DOHH2 (cell line): ENCODE results near the gene GPR26.

ENCODE experiments used
- H3F3A ChIP-seq: fragments of 200-600 bp; sonication (generic), shearing (Covaris generic); 2 replicates; pipeline ENCODE4 v1.6.0; 2016; ENCODE audit warnings: antibody characterized with exemption, mild to moderate bottlenecking; ENCODE audit not compliant: control insufficient read depth, insufficient read depth
- H3K27ac ChIP-seq: fragments of 200-600 bp; sonication (generic); 2 replicates; pipeline ENCODE4 v1.5.1; 2014; ENCODE audit warnings: low read depth, mild to moderate bottlenecking, low read length, moderate library complexity
- H3K27me3 ChIP-seq: fragments of 200-600 bp; sonication (generic); 2 replicates; pipeline ENCODE4 v1.6.1; 2014; ENCODE audit warnings: mild to moderate bottlenecking, low read length, mixed read lengths; ENCODE audit not compliant: control insufficient read depth
- H3K36me3 ChIP-seq: fragments of 200-600 bp; sonication (generic); 2 replicates; pipeline ENCODE4 v1.6.1; 2014; ENCODE audit warnings: mild to moderate bottlenecking, low read length, moderate library complexity, mixed read lengths; ENCODE audit not compliant: control insufficient read depth
- H3K4me1 ChIP-seq: fragments of 200-600 bp; sonication (generic); 2 replicates; pipeline ENCODE4 v1.6.1; 2014; ENCODE audit warnings: mild to moderate bottlenecking, low read length, mixed read lengths; ENCODE audit not compliant: control insufficient read depth
- H3K4me2 ChIP-seq: fragments of 200-600 bp; sonication (generic); 2 replicates; pipeline ENCODE4 v1.6.0; 2014; ENCODE audit warnings: mild to moderate bottlenecking, low read length, moderate library complexity
- H3K4me3 ChIP-seq: fragments of 200-600 bp; sonication (generic); 2 replicates; pipeline ENCODE4 v1.5.1; 2014; ENCODE audit warnings: mild to moderate bottlenecking, low read length, mixed read lengths
- H3K79me2 ChIP-seq: fragments of 200-600 bp; sonication (generic); 2 replicates; pipeline ENCODE4 v1.6.1; 2014; ENCODE audit warnings: mild to moderate bottlenecking, low read length, mixed read lengths; ENCODE audit not compliant: control insufficient read depth
- H3K9me2 ChIP-seq: fragments of 200-600 bp; sonication (generic); replicated peaks from 2 replicates; pipeline ENCODE4 v1.6.1; 2014; ENCODE audit warnings: mild to moderate bottlenecking, low read length, mixed read lengths; ENCODE audit not compliant: control insufficient read depth
- H3K9me3 ChIP-seq: fragments of 200-600 bp; sonication (generic); 2 replicates; pipeline ENCODE4 v1.6.1; 2014; ENCODE audit warnings: antibody characterized with exemption, low read length, mixed read lengths; ENCODE audit not compliant: control insufficient read depth, insufficient read depth
- H4K20me1 ChIP-seq: fragments of 200-600 bp; sonication (generic); 2 replicates; pipeline ENCODE4 v1.6.0; 2014; ENCODE audit warnings: low read depth, mild to moderate bottlenecking, antibody characterized with exemption, low read length, moderate library complexity; ENCODE audit not compliant: control insufficient read depth, insufficient read depth
- CTCF ChIP-seq: fragments of 200-600 bp; sonication (generic); IDR thresholded peaks from one replicate; pipeline ENCODE4 v1.5.1; 2014; ENCODE audit warnings: antibody characterized with exemption, mild to moderate bottlenecking, low read depth, low read length; ENCODE audit not compliant: poor library complexity, severe bottlenecking
- EZH2phosphoT487 ChIP-seq: fragments of 200-600 bp; sonication (generic); IDR thresholded peaks from 2 replicates; pipeline ENCODE4 v1.6.1; 2017; ENCODE audit warnings: borderline replicate concordance, mild to moderate bottlenecking, antibody characterized with exemption, low read length, moderate library complexity, mixed read lengths

GPR26 gene

GRCh38 chr10:123624086-123624485, 42.1 kb upstream of the GPR26 start:
- no peaks in the 10 kb centered on the region for H3K36me3 ChIP-seq
- no peaks in the 10 kb centered on the region for H3K27me3 ChIP-seq
- no peaks in the 10 kb centered on the region for H3F3A ChIP-seq
- no peaks in the 10 kb centered on the region for H3K9me2 ChIP-seq
- no peaks in the 10 kb centered on the region for H4K20me1 ChIP-seq
- H3K4me3 ChIP-seq = no peak overlapping the region
- H3K4me2 ChIP-seq = no peak overlapping the region
- TF ChIP-seq CTCF = no peak
- no peak for TF ChIP-seq EZH2phosphoT487
- no peaks in the 10 kb centered on the region for H3K79me2 ChIP-seq
- no peaks in the 10 kb centered on the region for H3K9me3 ChIP-seq
- H3K27ac ChIP-seq = no peak overlapping the region
- H3K4me1 ChIP-seq = no peaks in the 10 kb centered on the region

GRCh38 chr10:123633106-123633505, 33.0 kb upstream of the GPR26 start:
- Histone ChIP-seq H3K4me1 (no peaks in the 10 kb centered on the region), H3K27ac (no peak overlapping the region), H3K4me3 (no peak overlapping the region), H3F3A (no peaks in the 10 kb centered on the region), H4K20me1 (no peaks in the 10 kb centered on the region), H3K9me2 (no peaks in the 10 kb centered on the region), H3K9me3 (no peaks in the 10 kb centered on the region), H3K4me2 (no peak overlapping the region), H3K27me3 (no peaks in the 10 kb centered on the region), H3K79me2 (no peaks in the 10 kb centered on the region), H3K36me3 (no peaks in the 10 kb centered on the region)
- TF ChIP-seq EZH2phosphoT487 = no peak
- TF ChIP-seq CTCF = no peak

- H3K36me3 ChIP-seq = no peaks in the 10 kb centered on the region
- H3K4me1 ChIP-seq = no peaks in the 10 kb centered on the region
- no peaks in the 10 kb centered on the region for H3K79me2 ChIP-seq
- no peaks in the 10 kb centered on the region for H3K9me2 ChIP-seq
- no peak overlapping the region for H3K4me3 ChIP-seq
- no peaks in the 10 kb centered on the region for H4K20me1 ChIP-seq
- H3K9me3 ChIP-seq = no peaks in the 10 kb centered on the region
- H3K27me3 ChIP-seq = no peaks in the 10 kb centered on the region
- no peak overlapping the region for H3K27ac ChIP-seq
- H3K4me2 ChIP-seq = no peak overlapping the region
- TF ChIP-seq EZH2phosphoT487 (no peak), CTCF (no peak)
- no peaks in the 10 kb centered on the region for H3F3A ChIP-seq
Measured at GRCh38 chr10:123633636-123634035, 32.5 kb upstream of the GPR26 start.

GRCh38 chr10:123634221-123634620, 31.9 kb upstream of the GPR26 start:
- no peaks in the 10 kb centered on the region for H3K4me1 ChIP-seq
- 0 out of 2 replicates have a peak, but pooled peaks cover 5% of the 10 kb centered on the region for H3K27me3 ChIP-seq
- H3K9me3 ChIP-seq = no peaks in the 10 kb centered on the region
- H3K9me2 ChIP-seq = no peaks in the 10 kb centered on the region
- H3F3A ChIP-seq = no peaks in the 10 kb centered on the region
- no peak overlapping the region for H3K27ac ChIP-seq
- no peaks in the 10 kb centered on the region for H3K36me3 ChIP-seq
- no peaks in the 10 kb centered on the region for H4K20me1 ChIP-seq
- no peak overlapping the region for H3K4me3 ChIP-seq
- no peak for TF ChIP-seq CTCF
- TF ChIP-seq EZH2phosphoT487 = no peak
- H3K4me2 ChIP-seq = no peak overlapping the region
- H3K79me2 ChIP-seq = no peaks in the 10 kb centered on the region
